IPS DF 6.9 (cell line): ENCODE results near the gene IL12RB2.

Source experiments
- DNase-seq: peaks from one replicate; pipeline ENCODE4 v3.0.0-alpha.2; 2013; ENCODE audit warnings: low read depth, low spot score
- H3K27ac ChIP-seq: one replicate; pipeline ENCODE4 v1.5.1; 2013; ENCODE audit warnings: low read length, control low read depth
- H3K27me3 ChIP-seq: 2 replicates; pipeline ENCODE4 v1.6.1; 2013; ENCODE audit warnings: mild to moderate bottlenecking, low read length; ENCODE audit not compliant: control insufficient read depth, insufficient read depth
- H3K36me3 ChIP-seq: 2 replicates; pipeline ENCODE4 v1.6.1; 2013; ENCODE audit warnings: low read length; ENCODE audit not compliant: control insufficient read depth, insufficient read depth
- H3K4me1 ChIP-seq: 2 replicates; pipeline ENCODE4 v1.6.1; 2013; ENCODE audit warnings: low read length; ENCODE audit not compliant: control insufficient read depth, insufficient read depth
- H3K4me3 ChIP-seq: 2 replicates; pipeline ENCODE4 v1.5.1; 2013; ENCODE audit warnings: mild to moderate bottlenecking, low read length
- H3K9me3 ChIP-seq: 2 replicates; pipeline ENCODE4 v1.6.1; 2013; ENCODE audit warnings: low read length, inconsistent platforms; ENCODE audit not compliant: control insufficient read depth, insufficient read depth
- WGBS: extraction: QIAGEN DNeasy Blood & Tissue Kit; methylation state at CpG from one replicate; pipeline ENCODE4 v1.1.7; 2013; ENCODE audit warnings: mixed read lengths, missing lambda C conversion rate; ENCODE audit not compliant: insufficient read length, insufficient coverage; 5-methylcytosine and 5-hydroxymethylcytosine counted together

IL12RB2 gene

GRCh38 chr1:67280696-67281095, 27.0 kb upstream of the IL12RB2 start:
- WGBS, result no CpG with 5 or more reads among the region's 5 CpGs
- Histone ChIP-seq H3K27ac (no peak overlapping the region), H3K9me3 (no peaks in the 10 kb centered on the region), H3K27me3 (no peaks in the 10 kb centered on the region), H3K4me1 (no peaks in the 10 kb centered on the region), H3K36me3 (no peaks in the 10 kb centered on the region), H3K4me3 (no peak overlapping the region)
- DNase-seq, result no peak

DNA sequence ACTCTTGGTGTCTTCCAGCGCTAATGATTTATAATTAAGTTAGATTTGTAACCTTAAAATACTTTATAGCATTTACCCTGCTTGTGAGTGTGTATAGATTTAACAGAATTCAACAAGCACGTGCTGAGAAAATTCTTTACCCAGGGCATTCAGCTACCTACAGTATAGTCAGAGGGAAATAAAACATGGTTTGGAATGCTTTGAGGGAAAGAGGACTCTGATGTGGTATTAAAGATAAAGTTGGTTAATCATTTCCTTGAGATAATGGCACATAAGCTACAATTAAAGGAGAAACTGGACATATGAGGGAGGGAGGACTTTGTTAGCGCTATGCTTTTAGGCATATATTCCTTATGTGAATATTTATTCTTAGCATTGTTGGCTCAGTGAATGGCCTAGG, 26.4 kb upstream of the IL12RB2 start:
- no CpG with 5 or more reads among the region's 3 CpGs for whole genome bisulfite sequencing
- H3K9me3 ChIP-seq, result no peaks in the 10 kb centered on the region
- no peaks in the 10 kb centered on the region for H3K27me3 ChIP-seq
- H3K4me3 ChIP-seq, result no peak overlapping the region
- H3K27ac ChIP-seq, result no peak overlapping the region
- H3K4me1 ChIP-seq, result no peaks in the 10 kb centered on the region
- DNase-seq, result no peak
- H3K36me3 ChIP-seq, result no peaks in the 10 kb centered on the region

DNA sequence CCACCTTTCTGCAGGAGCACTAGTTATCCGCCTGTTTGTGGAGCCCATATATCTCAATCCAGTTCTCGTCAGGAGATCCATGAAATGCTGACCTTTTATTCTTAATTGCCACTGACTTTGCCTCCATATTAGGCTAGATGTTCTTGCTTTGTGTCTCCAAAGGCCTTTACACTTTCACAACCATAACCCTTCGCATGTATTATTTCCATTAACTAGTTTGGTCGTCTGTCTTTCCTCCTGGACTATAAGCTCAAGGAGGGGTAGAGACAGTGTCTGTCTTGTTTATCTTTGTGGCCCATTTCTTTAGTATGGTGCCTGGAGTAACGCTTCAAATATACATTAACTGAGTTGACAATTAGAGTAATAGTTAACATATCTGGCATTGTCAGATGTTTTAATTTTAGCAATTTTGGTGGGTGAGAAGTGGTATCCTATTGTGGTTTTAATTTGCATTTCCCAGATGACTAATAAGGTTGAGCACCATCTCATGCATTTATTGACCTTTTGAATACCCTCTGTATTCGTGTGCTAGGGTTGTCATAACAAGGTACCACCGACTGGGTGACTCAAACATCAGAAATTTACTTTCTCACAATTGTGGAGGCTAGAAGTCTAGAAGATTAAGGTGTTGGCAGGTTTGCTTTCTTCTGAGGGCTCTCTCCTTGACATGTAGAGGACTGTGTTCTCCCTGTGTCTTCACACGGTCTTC, 21.7 kb upstream of the IL12RB2 start:
- Histone ChIP-seq H3K9me3 (no peaks in the 10 kb centered on the region), H3K4me3 (no peak overlapping the region), H3K4me1 (no peaks in the 10 kb centered on the region), H3K27me3 (no peaks in the 10 kb centered on the region), H3K27ac (no peak overlapping the region), H3K36me3 (no peaks in the 10 kb centered on the region)
- WGBS, result no CpG with 5 or more reads among the region's 8 CpGs
- DNase-seq, result no peak

- no peak overlapping the region for H3K27ac ChIP-seq
- H3K9me3 ChIP-seq, result no peaks in the 10 kb centered on the region
- no peaks in the 10 kb centered on the region for H3K27me3 ChIP-seq
- no peak for DNase-seq
- H3K4me3 ChIP-seq, result no peak overlapping the region
- H3K4me1 ChIP-seq, result no peaks in the 10 kb centered on the region
- WGBS, result no CpG with 5 or more reads among the region's 4 CpGs
- H3K36me3 ChIP-seq, result no peaks in the 10 kb centered on the region
Measured at GRCh38 chr1:67290236-67290635, 17.4 kb upstream of the IL12RB2 start.

- no CpG with 5 or more reads among the region's 9 CpGs for WGBS
Measured at GRCh38 chr1:67294836-67295617, 12.6 kb upstream of the IL12RB2 start.

GRCh38 chr1:67298762-67299161, 8.9 kb upstream of the IL12RB2 start:
- H3K27ac ChIP-seq, result no peak overlapping the region
- no peak overlapping the region for H3K4me3 ChIP-seq
- H3K27me3 ChIP-seq, result no peaks in the 10 kb centered on the region
- no peaks in the 10 kb centered on the region for H3K9me3 ChIP-seq
- DNase-seq, result no peak
- H3K36me3 ChIP-seq, result no peaks in the 10 kb centered on the region
- WGBS, result no CpG with 5 or more reads among the region's 2 CpGs
- H3K4me1 ChIP-seq, result no peaks in the 10 kb centered on the region

More at GRCh38 chr1:67294836-67295617, 12.6 kb upstream of the IL12RB2 start:
- H3K4me3 ChIP-seq, result no peak overlapping the region
- no peak overlapping the region for H3K27ac ChIP-seq
- H3K36me3 ChIP-seq, result no peaks in the 10 kb centered on the region
- no peaks in the 10 kb centered on the region for H3K27me3 ChIP-seq
- H3K9me3 ChIP-seq, result no peaks in the 10 kb centered on the region
- DNase-seq, result no peak
- no peaks in the 10 kb centered on the region for H3K4me1 ChIP-seq

- H3K27ac ChIP-seq, result no peak overlapping the region
- H3K4me1 ChIP-seq, result no peaks in the 10 kb centered on the region
- DNase-seq, result no peak
- WGBS, result no CpG with 5 or more reads among the region's 7 CpGs
- H3K36me3 ChIP-seq, result no peaks in the 10 kb centered on the region
- H3K27me3 ChIP-seq, result no peaks in the 10 kb centered on the region
- H3K4me3 ChIP-seq, result no peak overlapping the region
- H3K9me3 ChIP-seq, result no peaks in the 10 kb centered on the region
Measured at GRCh38 chr1:67299296-67299695, 8.4 kb upstream of the IL12RB2 start.

DNA sequence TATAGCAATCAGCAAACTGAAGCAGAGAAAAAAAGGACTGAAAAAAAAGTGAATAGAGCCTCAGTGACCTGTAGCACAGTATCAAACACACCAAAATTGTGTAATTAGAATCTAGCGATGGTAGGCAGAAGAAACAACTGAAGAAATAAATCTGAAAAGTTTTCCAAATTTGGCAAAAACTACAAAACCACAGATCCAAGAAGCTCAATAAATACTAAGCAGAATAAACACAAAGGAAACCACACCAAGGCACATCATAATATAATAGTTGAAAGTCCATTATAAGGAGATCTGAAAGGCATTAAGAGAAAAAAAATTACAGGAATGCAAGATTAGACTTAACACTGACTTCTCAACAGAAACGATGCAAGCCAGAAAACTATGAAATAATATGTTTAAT, 7.1 kb upstream of the IL12RB2 start:
- no peak overlapping the region for H3K4me3 ChIP-seq
- no peak for DNase-seq
- no peaks in the 10 kb centered on the region for H3K36me3 ChIP-seq
- no peaks in the 10 kb centered on the region for H3K27me3 ChIP-seq
- no peaks in the 10 kb centered on the region for H3K4me1 ChIP-seq
- no peak overlapping the region for H3K27ac ChIP-seq
- no peaks in the 10 kb centered on the region for H3K9me3 ChIP-seq
- no CpG with 5 or more reads among the region's 2 CpGs for WGBS

GRCh38 chr1:67304023-67304422, 3.6 kb upstream of the IL12RB2 start:
- H3K4me1 ChIP-seq, result peaks cover 2% of the 10 kb centered on the region; the same call in 1 of the 2 replicates
- no peak overlapping the region for H3K4me3 ChIP-seq
- peaks cover 13% of the 10 kb centered on the region for H3K27me3 ChIP-seq
- no peaks in the 10 kb centered on the region for H3K36me3 ChIP-seq
- WGBS, result no CpG with 5 or more reads among the region's 3 CpGs
- H3K9me3 ChIP-seq, result no peaks in the 10 kb centered on the region
- no peak overlapping the region for H3K27ac ChIP-seq
- no peak for DNase-seq

GRCh38 chr1:67306547-67306946, 1.1 kb upstream of the IL12RB2 start:
- no CpG with 5 or more reads among the region's 7 CpGs for WGBS
- Histone ChIP-seq H3K9me3 (no peaks in the 10 kb centered on the region), H3K4me3 (no peak overlapping the region), H3K27ac (no peak overlapping the region), H3K27me3 (peaks cover 13% of the 10 kb centered on the region), H3K4me1 (peaks cover 2% of the 10 kb centered on the region; the same call in 1 of the 2 replicates), H3K36me3 (no peaks in the 10 kb centered on the region)
- no peak for DNase-seq
